Duodenal mucosa (tissue), 2 donors: ENCODE results near the gene SFPQ.
A peak's percentile ranks its signal among the peaks of the same experiment; 100 is the strongest.

ENCODE experiments used
- H3K27ac ChIP-seq: one replicate; pipeline ENCODE4 v1.7.0; 2013; ENCODE audit warnings: low read depth, low read length
- H3K27me3 ChIP-seq, 2 donors: one replicate each; pipeline ENCODE4 v1.7.0; 2013; ENCODE audit warnings: low read length in 2 of 2, control low read depth in 1 of 2; ENCODE audit not compliant: insufficient read depth in 2 of 2, control insufficient read depth in 1 of 2
- H3K36me3 ChIP-seq, 2 donors: one replicate each; pipeline ENCODE4 v1.7.0; 2013; ENCODE audit warnings: low read length in 2 of 2, control low read depth in 1 of 2; ENCODE audit not compliant: insufficient read depth in 2 of 2, control insufficient read depth in 1 of 2
- H3K4me1 ChIP-seq, 2 donors: one replicate each; pipeline ENCODE4 v1.7.0; 2013; ENCODE audit warnings: low read length in 2 of 2, control low read depth in 1 of 2; ENCODE audit not compliant: insufficient read depth in 2 of 2, control insufficient read depth in 1 of 2
- H3K4me3 ChIP-seq, 2 donors: one replicate each; pipeline ENCODE4 v1.7.0; 2013; ENCODE audit warnings: low read length in 2 of 2, low read depth in 1 of 2
- H3K9ac ChIP-seq, 2 donors: one replicate each; pipeline ENCODE4 v1.7.0; 2013; ENCODE audit warnings: low read length in 2 of 2, low read depth in 1 of 2
- H3K9me3 ChIP-seq, 2 donors: one replicate each; pipeline ENCODE4 v1.7.0; 2013; ENCODE audit warnings: low read length in 2 of 2, control low read depth in 1 of 2; ENCODE audit not compliant: control insufficient read depth in 1 of 2

SFPQ gene

DNA sequence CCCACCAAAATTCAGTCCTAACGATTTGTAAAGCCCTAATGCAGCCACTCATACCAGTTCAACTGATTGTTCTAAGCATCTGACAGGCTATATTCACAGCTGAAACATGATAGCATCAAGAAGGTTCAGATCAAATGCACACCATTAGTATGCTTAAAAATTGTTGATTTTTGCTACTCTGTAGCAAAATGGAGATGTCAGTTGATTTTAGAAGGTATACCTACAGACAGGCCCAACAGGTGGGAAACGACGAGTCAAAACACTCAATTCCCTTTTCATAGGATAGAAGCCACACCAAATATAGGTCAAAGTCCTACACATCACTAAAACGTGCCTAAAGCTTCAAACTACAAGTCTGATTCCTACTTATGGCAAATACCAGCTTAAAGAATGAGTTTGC lies 6.7 kb downstream of the SFPQ start:
- Histone ChIP-seq H3K9ac (no peak overlapping the region), H3K27ac (no peak overlapping the region), H3K4me1 (peaks cover 43 to 55% of the 10 kb centered on the region in 2 donors), H3K36me3 (peaks cover 79 to 97% of the 10 kb centered on the region in 2 donors), H3K27me3 (no peaks in the 10 kb centered on the region), H3K9me3 (no peaks in the 10 kb centered on the region), H3K4me3 (peak overlapping the region in 1 of 2 donors; percentile 19)

DNA sequence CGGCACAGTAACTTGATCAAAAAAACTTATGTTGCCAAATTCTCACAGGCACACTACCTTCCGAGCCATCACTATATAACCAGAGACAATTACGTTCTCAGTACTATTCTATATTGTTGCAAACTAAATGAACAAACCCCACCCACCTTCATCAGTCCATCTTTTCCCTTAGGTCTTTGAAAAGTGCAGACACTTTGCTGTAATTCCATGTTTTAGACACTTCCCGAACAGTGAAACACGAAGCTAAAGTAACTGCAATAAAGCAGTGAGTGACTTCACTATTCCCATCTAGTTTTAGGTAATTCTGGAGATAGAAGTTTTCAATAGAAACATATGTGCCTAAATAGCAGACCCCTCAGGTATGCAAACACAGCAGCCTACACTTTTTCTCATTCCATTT lies 7.7 kb downstream of the SFPQ start:
- Histone ChIP-seq H3K9ac (no peak overlapping the region), H3K27me3 (no peaks in the 10 kb centered on the region), H3K4me3 (no peak overlapping the region), H3K4me1 (peaks cover 44 to 59% of the 10 kb centered on the region in 2 donors), H3K27ac (no peak overlapping the region), H3K9me3 (no peaks in the 10 kb centered on the region), H3K36me3 (peaks cover 78 to 98% of the 10 kb centered on the region in 2 donors)

DNA sequence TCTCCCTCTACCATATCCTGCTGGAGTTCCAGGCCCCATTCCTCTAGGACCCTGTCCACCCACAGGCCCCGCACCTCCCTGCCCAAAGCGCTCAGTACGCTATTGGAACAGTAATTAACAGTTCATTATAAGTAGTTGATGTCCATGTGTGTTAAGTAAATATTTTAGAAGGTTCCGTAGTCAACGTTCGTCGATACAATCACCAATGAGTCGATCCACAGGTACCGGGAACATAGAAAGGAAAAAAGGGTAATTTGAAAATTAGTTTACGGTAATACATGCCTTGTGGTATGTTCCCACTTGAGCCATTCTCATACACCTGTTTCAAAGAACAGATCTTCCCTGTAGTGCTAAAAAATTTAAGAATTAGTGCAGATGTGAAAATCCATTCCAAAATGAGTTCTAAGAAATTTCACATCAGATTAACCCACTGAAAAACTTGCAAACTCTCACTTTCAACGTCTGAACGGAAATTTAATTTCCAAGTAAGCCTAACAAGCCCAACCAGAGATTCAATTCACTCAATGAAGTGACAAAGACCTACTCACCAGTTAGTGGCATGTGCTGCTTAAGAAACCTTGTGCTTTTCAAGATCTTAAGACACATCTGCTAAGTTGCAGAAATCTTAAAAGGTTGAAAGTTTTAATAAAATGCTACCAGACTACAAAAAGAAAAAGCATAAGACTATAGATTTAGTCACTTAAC lies 8.3 kb downstream of the SFPQ start:
- Histone ChIP-seq H3K27me3 (no peaks in the 10 kb centered on the region), H3K36me3 (peaks cover 75 to 97% of the 10 kb centered on the region in 2 donors), H3K4me1 (peaks cover 44 to 60% of the 10 kb centered on the region in 2 donors), H3K4me3 (no peak overlapping the region), H3K9me3 (no peaks in the 10 kb centered on the region), H3K27ac (no peak overlapping the region), H3K9ac (no peak overlapping the region)

DNA sequence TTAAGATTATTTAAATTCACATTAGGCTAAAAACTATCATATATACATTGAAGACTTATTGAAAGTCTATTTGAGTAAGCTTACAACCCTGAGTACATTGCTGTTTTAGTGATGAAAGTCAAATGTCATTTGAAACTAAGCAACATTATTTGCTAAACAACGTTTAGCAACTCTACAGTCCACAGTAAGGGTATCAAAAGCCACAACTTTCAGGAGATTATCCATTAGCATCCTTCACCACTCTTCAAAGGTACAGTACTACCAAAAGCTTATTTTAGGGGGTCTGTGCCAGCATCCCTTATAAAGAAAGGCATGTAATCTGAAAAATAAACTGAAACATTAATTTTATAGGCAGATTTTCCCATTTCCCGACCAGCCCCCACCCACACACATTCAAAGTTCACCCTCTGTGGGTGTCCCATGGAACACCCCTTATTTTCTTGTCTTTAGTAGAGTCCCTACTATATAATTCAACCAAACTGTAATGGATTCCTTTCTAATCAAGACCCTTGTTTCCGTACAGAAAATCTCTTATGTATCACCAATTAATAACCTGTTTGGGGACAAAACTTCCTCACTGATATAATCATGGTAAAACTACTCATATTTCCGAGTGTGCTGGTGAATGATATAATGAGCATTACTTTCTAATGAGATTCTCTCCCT lies 11.0 kb downstream of the SFPQ start:
- Histone ChIP-seq H3K4me3 (no peak overlapping the region), H3K9ac (no peak overlapping the region), H3K27me3 (no peaks in the 10 kb centered on the region), H3K9me3 (no peaks in the 10 kb centered on the region), H3K4me1 (peaks cover 36 to 61% of the 10 kb centered on the region in 2 donors), H3K27ac (no peak overlapping the region), H3K36me3 (peaks cover 61 to 90% of the 10 kb centered on the region in 2 donors)

DNA sequence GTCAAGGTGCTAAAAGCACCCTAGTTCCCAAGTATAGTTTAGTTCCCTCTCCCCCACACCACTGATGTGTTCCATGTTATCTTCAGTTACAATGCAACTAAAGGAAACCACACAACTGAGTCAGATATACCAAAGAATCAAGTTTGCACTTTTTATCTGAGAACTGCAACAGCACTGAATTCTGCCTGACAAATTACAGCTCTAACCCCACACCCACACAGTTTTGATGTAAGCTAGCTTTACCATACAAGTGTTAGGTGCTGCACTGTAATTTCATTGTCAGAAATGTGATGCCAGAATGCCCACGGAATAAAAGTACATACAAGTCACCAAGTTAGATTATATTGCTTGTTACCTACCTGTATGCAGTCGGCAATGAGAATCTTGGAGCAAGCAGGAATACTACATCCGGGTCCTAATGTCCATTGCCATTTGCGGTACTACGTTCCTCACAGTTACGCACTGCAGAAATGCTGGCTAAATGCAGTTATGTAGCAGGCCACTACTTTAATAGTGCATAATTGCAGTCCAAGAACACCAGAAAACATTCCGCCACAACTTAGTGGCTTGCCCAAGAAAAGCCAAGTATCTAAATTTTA lies 12.1 kb downstream of the SFPQ start:
- peaks cover 28 to 51% of the 10 kb centered on the region in 2 donors for H3K4me1 ChIP-seq
- H3K9me3 ChIP-seq: no peaks in the 10 kb centered on the region
- H3K36me3 ChIP-seq: peaks cover 58 to 90% of the 10 kb centered on the region in 2 donors

DNA sequence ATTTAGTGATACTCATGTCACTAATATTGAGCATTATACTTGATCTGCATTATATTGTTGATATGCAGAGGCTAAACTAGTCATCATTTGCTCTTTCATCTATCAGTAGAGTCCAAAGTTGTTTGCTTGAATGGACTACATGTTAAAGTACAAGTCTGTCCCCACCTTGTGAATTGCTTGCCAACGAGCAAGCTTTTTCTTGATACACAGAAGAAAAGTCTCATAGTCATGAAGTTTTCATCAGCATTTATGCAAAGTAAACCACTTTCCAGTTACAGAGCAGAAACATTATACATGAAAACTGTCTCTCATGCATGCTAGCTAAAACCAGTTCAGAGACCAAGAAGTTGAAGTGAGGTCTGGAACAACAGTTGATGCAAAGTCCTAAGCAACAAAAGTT lies 13.0 kb downstream of the SFPQ start:
- Histone ChIP-seq H3K4me3 (no peak overlapping the region), H3K4me1 (peaks cover 25 to 43% of the 10 kb centered on the region in 2 donors), H3K9ac (no peak overlapping the region), H3K27me3 (no peaks in the 10 kb centered on the region), H3K9me3 (no peaks in the 10 kb centered on the region), H3K36me3 (peaks cover 58 to 90% of the 10 kb centered on the region in 2 donors), H3K27ac (no peak overlapping the region)

More for the DNA sequence above, 12.1 kb downstream of the SFPQ start:
- H3K9ac ChIP-seq: no peak overlapping the region
- H3K4me3 ChIP-seq: peak overlapping the region in 1 of 2 donors; percentile 9
- H3K27ac ChIP-seq: no peak overlapping the region
- no peaks in the 10 kb centered on the region for H3K27me3 ChIP-seq

DNA sequence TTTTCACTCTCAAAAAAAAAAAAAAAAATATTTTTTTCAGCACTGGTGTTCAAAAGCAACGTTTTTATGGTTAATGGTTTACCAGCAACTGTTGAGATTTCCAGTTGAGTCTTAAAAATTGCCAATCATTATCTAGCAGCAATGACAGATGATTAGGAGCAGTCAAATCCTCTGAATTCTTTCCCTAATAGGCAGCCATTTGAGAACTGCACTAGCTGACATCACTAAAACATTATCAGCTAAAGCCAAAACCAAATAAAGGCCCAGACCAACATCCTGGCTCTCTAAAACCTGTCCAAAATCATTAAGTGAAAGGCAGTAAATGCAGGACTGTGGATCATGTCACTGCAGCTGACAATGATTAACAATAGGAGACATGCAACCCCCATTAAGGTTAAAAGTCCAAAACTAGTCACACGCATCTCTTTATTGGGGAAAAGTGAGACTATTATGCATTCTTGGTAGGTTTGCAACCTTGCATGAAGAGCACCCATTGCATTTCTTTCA lies 14.0 kb downstream of the SFPQ start:
- Histone ChIP-seq H3K27ac (no peak overlapping the region), H3K27me3 (no peaks in the 10 kb centered on the region), H3K4me3 (no peak overlapping the region), H3K9me3 (no peaks in the 10 kb centered on the region), H3K4me1 (peaks cover 25 to 43% of the 10 kb centered on the region in 2 donors), H3K9ac (no peak overlapping the region), H3K36me3 (peaks cover 51 to 83% of the 10 kb centered on the region in 2 donors)

DNA sequence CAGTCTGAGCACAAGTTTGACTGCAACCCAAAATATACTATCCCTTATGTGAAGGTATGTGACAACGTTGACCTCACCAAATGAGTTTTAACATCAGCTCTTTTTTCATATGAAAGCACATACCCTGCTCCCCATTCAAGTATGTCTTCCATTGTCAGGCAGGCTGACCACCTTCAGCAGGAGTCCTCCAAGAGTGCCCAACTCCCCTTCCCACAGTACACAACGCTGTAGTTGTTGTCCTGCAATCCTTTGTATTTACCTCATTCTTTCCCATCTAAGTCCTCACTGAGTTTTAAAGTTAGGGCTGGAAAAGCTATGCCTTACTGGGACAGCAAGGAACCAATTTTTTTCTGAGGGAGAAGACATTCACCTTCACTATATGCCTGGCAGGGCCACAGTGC lies 14.7 kb downstream of the SFPQ start:
- Histone ChIP-seq H3K4me1 (peaks cover 25 to 43% of the 10 kb centered on the region in 2 donors), H3K36me3 (peaks cover 45 to 77% of the 10 kb centered on the region in 2 donors), H3K9ac (no peak overlapping the region)

DNA sequence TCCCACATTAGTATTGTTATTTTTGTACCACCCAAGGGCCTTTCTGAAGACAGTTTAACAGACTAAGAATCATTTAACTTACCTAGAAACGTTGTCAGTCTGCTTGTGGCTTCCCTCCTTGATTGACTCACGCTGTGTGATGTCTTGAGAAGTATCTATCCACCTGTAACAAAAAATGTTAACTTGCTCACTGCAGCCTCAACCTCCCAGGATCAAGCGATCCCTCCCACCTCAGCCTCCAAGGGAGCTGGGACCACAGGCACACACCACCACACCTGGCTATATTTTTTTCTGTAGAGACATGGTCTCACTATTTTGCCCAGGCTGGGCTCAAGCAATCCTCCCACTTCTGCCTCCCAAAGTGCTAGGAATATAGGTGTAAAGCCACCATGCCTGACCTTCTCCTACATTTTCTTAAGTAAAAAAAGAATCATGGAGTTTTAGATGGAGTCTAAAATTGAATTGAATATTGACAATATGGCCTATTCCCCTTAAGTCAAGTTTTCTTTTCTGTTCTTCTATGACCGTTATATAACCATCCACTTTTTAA lies 15.6 kb downstream of the SFPQ start:
- Histone ChIP-seq H3K4me3 (no peak overlapping the region), H3K4me1 (peaks cover 25 to 37% of the 10 kb centered on the region in 2 donors), H3K9ac (no peak overlapping the region)

More for the DNA sequence above, 14.7 kb downstream of the SFPQ start:
- no peaks in the 10 kb centered on the region for H3K9me3 ChIP-seq
- no peak overlapping the region for H3K27ac ChIP-seq
- no peak overlapping the region for H3K4me3 ChIP-seq
- no peaks in the 10 kb centered on the region for H3K27me3 ChIP-seq

DNA sequence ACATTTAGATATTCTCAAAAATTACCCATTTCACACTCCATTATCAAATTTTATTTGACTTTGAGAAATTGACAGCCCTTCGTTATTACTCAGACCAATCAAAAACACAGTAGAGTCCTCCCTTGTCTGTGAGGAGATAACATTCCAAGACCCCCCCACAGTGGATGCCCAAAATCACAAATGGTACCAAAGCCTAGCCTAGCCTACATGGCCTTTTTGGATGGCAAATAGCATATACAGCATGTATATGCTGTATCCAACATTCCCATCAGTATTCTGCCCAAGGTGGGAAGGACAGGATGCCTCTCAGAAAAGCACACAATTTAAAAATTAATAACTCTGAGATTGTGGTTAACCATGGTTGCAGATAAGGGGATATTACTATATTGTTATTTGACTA lies 17.3 kb downstream of the SFPQ start:
- H3K4me3 ChIP-seq: no peak overlapping the region
- H3K27me3 ChIP-seq: no peaks in the 10 kb centered on the region
- H3K36me3 ChIP-seq: peaks cover 25 to 50% of the 10 kb centered on the region in 2 donors
- H3K4me1 ChIP-seq: peaks cover 19 to 25% of the 10 kb centered on the region in 2 donors
- no peak overlapping the region for H3K27ac ChIP-seq
- no peaks in the 10 kb centered on the region for H3K9me3 ChIP-seq
- H3K9ac ChIP-seq: no peak overlapping the region

More for the DNA sequence above, 15.6 kb downstream of the SFPQ start:
- H3K27me3 ChIP-seq: no peaks in the 10 kb centered on the region
- H3K27ac ChIP-seq: no peak overlapping the region
- no peaks in the 10 kb centered on the region for H3K9me3 ChIP-seq
- H3K36me3 ChIP-seq: peaks cover 40 to 67% of the 10 kb centered on the region in 2 donors
